ENCODE measurements around the gene PLEKHN1.
A peak's percentile ranks its signal among the peaks of the same experiment; 100 is the strongest.

DNA sequence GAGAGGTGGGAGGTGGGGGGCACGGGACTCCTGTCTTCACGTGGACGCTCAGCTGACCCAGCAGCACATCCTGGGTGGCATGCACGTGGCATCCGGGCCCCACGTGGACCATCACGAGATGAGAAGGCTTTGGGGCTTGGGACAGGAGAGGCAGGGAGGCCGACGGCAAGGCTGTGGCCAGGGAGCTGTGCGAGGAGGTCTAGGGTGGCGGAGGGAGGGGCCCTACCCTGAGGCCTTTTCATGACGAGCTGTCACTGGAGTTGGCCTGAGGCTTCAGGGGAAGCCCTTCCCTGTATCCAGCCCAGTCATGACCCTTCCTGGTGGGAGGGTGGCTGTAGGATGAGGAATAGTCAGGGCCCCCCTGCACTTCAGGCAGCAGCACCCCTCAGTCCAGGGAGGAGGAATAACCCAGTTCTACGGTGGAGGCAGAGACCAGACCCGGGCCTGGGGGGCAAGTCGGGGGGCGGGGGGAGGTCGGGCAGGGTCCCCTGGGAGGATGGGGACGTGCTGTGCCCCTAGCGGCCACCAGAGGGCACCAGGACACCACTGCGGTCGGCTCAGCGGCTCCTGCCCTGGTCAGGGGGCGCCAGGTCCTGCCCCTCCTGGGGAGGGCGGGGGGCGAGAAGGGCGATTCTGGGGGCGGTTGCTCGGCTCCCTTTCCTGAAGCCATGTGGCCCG is 17.7 kb downstream of the PLEKHN1 start:
- TF ChIP-seq, protein P1, sequence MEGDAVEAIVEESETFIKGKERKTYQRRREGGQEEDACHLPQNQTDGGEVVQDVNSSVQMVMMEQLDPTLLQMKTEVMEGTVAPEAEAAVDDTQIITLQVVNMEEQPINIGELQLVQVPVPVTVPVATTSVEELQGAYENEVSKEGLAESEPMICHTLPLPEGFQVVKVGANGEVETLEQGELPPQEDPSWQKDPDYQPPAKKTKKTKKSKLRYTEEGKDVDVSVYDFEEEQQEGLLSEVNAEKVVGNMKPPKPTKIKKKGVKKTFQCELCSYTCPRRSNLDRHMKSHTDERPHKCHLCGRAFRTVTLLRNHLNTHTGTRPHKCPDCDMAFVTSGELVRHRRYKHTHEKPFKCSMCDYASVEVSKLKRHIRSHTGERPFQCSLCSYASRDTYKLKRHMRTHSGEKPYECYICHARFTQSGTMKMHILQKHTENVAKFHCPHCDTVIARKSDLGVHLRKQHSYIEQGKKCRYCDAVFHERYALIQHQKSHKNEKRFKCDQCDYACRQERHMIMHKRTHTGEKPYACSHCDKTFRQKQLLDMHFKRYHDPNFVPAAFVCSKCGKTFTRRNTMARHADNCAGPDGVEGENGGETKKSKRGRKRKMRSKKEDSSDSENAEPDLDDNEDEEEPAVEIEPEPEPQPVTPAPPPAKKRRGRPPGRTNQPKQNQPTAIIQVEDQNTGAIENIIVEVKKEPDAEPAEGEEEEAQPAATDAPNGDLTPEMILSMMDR (IDR thresholded peaks at IDR 0.05; ENCODE audit: low read depth, low read length), result peak; percentile 71
- TF ChIP-seq EZH2phosphoT487 (IDR thresholded peaks at IDR 0.05; ENCODE audit: low read depth), result no peak

Measured in OCI-LY3 (cell line).